ENCODE results near the gene ACE.

GRCh38 chr17:63434951-63435571 lies 41.8 kb upstream of the ACE start:
- TF ChIP-seq CTCF (optimal IDR thresholded peaks at IDR 0.05 in 1 of 3, IDR thresholded peaks at IDR 0.05 in 1 of 3, conservative IDR thresholded peaks at IDR 0.05 in 1 of 3; ENCODE audit: extremely low read depth in 1 of 3, insufficient read depth in 2 of 3, low read length in 3 of 3) (peak in 2 of 3 experiments; percentile 40 to 43), EZH2 (IDR thresholded peaks at IDR 0.05; ENCODE audit: low read length) (no peak)
